HG03135 (cell line): ENCODE measurements around the gene MTARC2.
"Not testable (repeated sequence)": the region's sequence is repeated elsewhere in the genome, so short reads cannot be mapped to it uniquely, and the experiment has no call there.

Experiments used
- ATAC-seq: cut with Tn5 transposase; IDR thresholded peaks from one replicate; pipeline ENCODE4 v1.9.1; 2021; ENCODE audit warnings: mild to moderate bottlenecking, moderate library complexity; ENCODE audit not compliant: unreplicated experiment

Gene MTARC2

DNA sequence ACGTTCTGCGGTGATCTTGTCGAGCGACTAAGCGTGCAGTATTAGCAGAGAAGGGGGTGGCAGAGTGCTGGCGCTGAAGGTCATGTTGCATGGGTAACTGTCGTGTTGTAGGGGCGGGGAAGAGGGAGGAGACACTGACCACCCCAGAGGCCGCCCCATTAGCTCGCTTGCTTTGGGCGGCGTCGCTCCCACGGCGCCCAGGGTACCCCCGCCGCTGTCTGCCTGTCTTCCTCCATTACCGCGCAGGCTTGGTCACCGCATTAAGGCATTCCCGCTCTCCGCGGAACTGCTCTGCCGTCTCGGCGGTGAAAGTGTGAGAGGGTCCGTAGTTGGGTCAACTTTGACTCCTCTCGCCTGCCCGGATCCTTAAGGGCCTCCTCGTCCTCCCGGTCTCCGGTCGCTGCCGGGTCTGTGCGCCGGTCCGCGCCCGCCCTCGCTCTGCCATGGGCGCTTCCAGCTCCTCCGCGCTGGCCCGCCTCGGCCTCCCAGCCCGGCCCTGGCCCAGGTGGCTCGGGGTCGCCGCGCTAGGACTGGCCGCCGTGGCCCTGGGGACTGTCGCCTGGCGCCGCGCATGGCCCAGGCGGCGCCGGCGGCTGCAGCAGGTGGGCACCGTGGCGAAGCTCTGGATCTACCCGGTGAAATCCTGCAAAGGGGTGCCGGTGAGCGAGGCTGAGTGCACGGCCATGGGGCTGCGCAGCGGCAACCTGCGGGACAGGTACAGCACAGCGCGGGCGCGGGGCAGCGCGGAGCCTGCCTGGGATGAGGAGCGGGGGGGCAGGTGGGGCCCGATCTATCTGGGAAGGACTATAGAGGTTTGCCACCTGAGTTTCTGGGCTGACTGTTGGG, at the start of gene MTARC2:
MTARC2 (plus strand) TSS at position 234 of the 846 bp plus-strand sequence; CDS start at position 444, 210 bp downstream.
- ATAC-seq, result peak; percentile 82

DNA sequence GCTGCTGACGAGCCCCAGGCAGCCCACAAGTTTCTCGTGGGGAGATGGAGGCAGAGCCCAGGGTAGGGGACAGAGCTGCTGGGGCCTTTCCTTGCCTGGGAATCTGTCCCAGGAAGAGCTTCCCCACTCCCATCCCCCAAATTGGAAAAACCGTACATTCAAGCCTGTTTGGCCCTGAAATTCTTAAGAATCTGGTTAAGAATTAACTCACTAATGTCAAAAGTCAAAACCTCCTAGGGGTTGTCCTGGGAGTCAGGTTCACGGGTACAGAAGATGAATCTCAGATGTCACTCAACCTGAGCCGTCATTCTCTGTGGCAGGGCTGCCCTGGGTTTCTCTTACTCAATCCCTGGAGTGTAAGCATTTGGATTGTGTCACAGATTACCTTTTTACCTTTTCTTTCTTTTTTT, 49.5 kb upstream of the MTARC2 start:
- ATAC-seq, result no peak

DNA sequence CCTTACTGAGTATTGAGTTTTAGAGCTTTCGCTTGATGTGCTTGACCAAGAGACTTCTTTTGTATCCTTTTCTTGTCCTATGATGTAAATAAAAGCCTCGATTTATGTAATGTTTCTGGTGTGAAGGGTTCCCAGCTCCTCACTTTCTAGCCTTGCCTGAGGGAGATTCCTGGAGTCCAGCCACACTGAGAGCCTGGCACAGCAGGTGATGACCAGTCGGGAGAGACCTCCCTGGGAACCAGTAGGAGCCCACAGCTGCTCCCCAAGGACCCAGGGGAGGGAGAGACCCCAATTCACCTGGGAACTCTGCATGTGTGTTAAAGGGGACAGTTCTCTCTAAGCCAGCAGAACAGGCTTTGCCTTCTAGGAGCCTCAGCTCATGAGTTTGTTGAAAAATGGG, 49.1 kb upstream of the MTARC2 start:
- no peak for ATAC-seq

- ATAC-seq, result no peak
Observed at GRCh38 chr1:220700556-220701179, 47.5 kb upstream of the MTARC2 start.

GRCh38 chr1:220701974-220702373, 46.1 kb upstream of the MTARC2 start:
- ATAC-seq, result no peak

- ATAC-seq, result no peak
Observed at GRCh38 chr1:220702733-220703270, 45.3 kb upstream of the MTARC2 start.

- ATAC-seq, result no peak
Observed at GRCh38 chr1:220703305-220703704, 44.8 kb upstream of the MTARC2 start.

DNA sequence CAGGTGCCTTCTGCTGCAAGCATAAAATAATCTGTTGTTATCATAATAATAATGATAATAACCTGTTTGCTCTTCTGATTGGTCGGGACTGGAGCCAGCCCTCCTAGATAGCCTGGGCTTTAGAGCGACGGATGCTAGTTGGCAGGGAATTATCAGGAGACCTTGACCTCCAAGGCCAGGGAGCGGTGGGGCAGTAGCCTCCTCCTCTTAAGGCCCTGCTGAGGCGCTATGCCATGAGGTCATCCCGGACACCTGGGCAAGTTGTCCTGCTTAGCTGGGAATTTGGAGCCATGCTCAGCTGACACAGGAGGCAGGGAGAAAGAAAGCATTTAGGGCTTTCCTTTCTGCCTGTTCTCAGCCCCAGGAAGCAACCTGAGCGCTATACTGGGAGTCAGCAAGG, 42.3 kb upstream of the MTARC2 start:
- no peak for ATAC-seq

- no peak for ATAC-seq
Observed at GRCh38 chr1:220706480-220706879, 41.6 kb upstream of the MTARC2 start.

- no peak for ATAC-seq
Observed at GRCh38 chr1:220707160-220707559, 41.0 kb upstream of the MTARC2 start.

GRCh38 chr1:220708244-220708643, 39.9 kb upstream of the MTARC2 start:
- ATAC-seq, result no peak

GRCh38 chr1:220708936-220709801, 39.0 kb upstream of the MTARC2 start:
- no peak for ATAC-seq

- no peak for ATAC-seq
Observed at GRCh38 chr1:220710333-220710732, 37.8 kb upstream of the MTARC2 start.

- peak; percentile 82 for ATAC-seq
Observed at GRCh38 chr1:220711056-220711809, 36.9 kb upstream of the MTARC2 start.

- ATAC-seq, result not testable (repeated sequence)
Observed at GRCh38 chr1:220715986-220716385, 32.1 kb upstream of the MTARC2 start.

- peak; percentile 67 for ATAC-seq
Observed at GRCh38 chr1:220717800-220718640, 30.1 kb upstream of the MTARC2 start.

GRCh38 chr1:220721266-220721665, 26.9 kb upstream of the MTARC2 start:
- ATAC-seq, result not testable (repeated sequence)

DNA sequence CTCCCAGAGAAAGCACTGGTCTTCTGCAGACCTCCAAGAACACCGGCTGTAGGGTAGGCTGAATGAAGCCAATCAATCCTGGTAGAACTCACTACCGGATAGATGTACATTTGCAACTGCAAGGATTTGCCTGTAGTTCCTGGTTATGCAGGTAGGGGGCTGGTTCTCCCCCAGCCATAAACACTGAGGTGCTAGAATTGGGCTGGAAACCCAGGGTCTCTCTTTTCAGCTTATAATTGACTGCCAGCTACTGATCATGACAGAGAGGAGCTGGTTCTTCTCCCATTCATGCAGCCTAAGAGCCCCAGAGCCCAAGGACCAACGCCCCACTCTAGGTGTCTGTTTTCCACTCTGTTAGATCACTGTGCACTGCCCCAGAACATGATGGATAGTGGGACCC, 21.5 kb upstream of the MTARC2 start:
- ATAC-seq, result no peak

GRCh38 chr1:220727519-220727918, 20.6 kb upstream of the MTARC2 start:
- no peak for ATAC-seq
